Adrenal gland (tissue), 12 donors: ENCODE data around the gene GPC3. TPM values are rescaled to one million over a fixed set of nuclear protein-coding genes. Genes with fewer than 3 reads are reported as not detected.

Experiments used
- DNase-seq, 7 donors: peaks; one replicate each; pipeline ENCODE4 v3.0.0-alpha.2; 2019 to 2020
- H3K27ac ChIP-seq, 5 donors: fragments of 200-600 bp; sonication (generic) in 4 of 5; 1 replicate in 3 of 5; 2 replicates in 2 of 5; pipeline versions ENCODE4 v1.5.1 to v1.8.0; 2016 to 2020; ENCODE audit warnings: mild to moderate bottlenecking in 1 of 5
- H3K27me3 ChIP-seq: fragments of 200-600 bp; 2 replicates; pipeline ENCODE4 v1.8.0; 2021
- H3K36me3 ChIP-seq, 2 donors: fragments of 200-600 bp; replicated peaks in 1 of 2; 1 replicate in 1 of 2; 2 replicates in 1 of 2; pipeline versions ENCODE4 v1.5.1 to v1.8.0; 2018 to 2022
- H3K4me1 ChIP-seq, 2 donors: fragments of 200-600 bp; replicated peaks in 1 of 2; 1 replicate in 1 of 2; 2 replicates in 1 of 2; pipeline versions ENCODE4 v1.5.1 to v1.8.0; 2018 to 2021
- H3K4me3 ChIP-seq, 4 donors: fragments of 200-600 bp; sonication (generic) in 3 of 4; one replicate each; pipeline ENCODE4 v1.5.1; 2016 to 2018
- H3K9me3 ChIP-seq, 3 donors: fragments of 200-600 bp; sonication (generic) in 1 of 3; replicated peaks in 1 of 3; 1 replicate in 2 of 3; 2 replicates in 1 of 3; pipeline versions ENCODE4 v1.5.1 to v1.8.0; 2016 to 2021
- CTCF ChIP-seq, 6 experiments: fragments of 450-650 bp in 4 of 6; fragments of 200-600 bp in 2 of 6; sonication (generic) in 1 of 6; IDR thresholded peaks; 1 replicate in 5 of 6; 2 replicates in 1 of 6; pipeline versions ENCODE4 v1.5.1 to v1.8.0; 2016 to 2021; ENCODE audit warnings: antibody characterized with exemption in 6 of 6, mild to moderate bottlenecking in 2 of 6, moderate library complexity in 1 of 6
- POLR2A ChIP-seq, 2 donors: fragments of 450-650 bp; IDR thresholded peaks; one replicate each; pipeline ENCODE4 v1.6.1; 2017; ENCODE audit warnings: antibody characterized with exemption in 2 of 2, mild to moderate bottlenecking in 2 of 2, moderate library complexity in 1 of 2
- WGBS, 4 donors: extraction: QIAGEN DNeasy Blood & Tissue Kit in 2 of 4; methylation state at CpG; one replicate each; pipeline versions ENCODE4 v1.1.5 to v1.1.7; 2013 to 2017; 5-methylcytosine and 5-hydroxymethylcytosine counted together
- intact Hi-C, 2 donors: fragments of 100-400 bp; cut with DNase I; formaldehyde crosslinking; loops; one replicate each; pipeline versions ENCODE4 v1.14.1 to v1.15.0; 2022 to 2023
- polyA plus RNA-seq, 3 donors: library from polyadenylated mRNA; stranded (reverse); fragments of 200-250 nt in 2 of 3; fragments of 350-450 nt in 1 of 3; fragmentation: Illumina TruSeq in 1 of 3; extraction: RNeasy Lipid Tissue Mini Kit (QIAGEN cat#74804) in 1 of 3; gene quantifications; one replicate each; pipeline ENCODE4 v1.2.3, GENCODE V29; 2013 to 2014
- total RNA-seq, 9 donors: library from RNA; depleted of rRNA in 4 of 9; stranded (reverse); fragments of >200 nt in 4 of 9; fragments of 120-200 nt in 1 of 9; fragmentation: NEBNext Ultra II Directional in 1 of 9; extraction: Animal tissue kit (Norgen Biotek cat#: 25700) in 1 of 9; gene quantifications; one replicate each; pipeline versions ENCODE4 v1.1.0 to v1.2.4, GENCODE V29; 2013 to 2023
- donor health status: healthy with polysubstance abuse.
- donor health status: Bipolar disorder and iron deficiency.
- donor health status: DM: yes; HTN: yes; CAD: no.
- donor health status: DM: no; HTN: no; CAD: no.
- donor health status: DM: no; HTN: no; CAD: no.
- donor health status: DM: yes; HTN: yes; CAD: no.

The GPC3 gene
- total and polyA plus RNA-seq, 12 donors: 3.5 to 56.7 (median 20.9) TPM

GRCh38 chrX:133924548-133924947 lies 60.8 kb downstream of the GPC3 start:
- no peaks in the 10 kb centered on the region for H3K9me3 ChIP-seq
- DNase-seq: no peak
- peaks cover 17% of the 10 kb centered on the region for H3K27me3 ChIP-seq
- no peaks in the 10 kb centered on the region for H3K36me3 ChIP-seq
- TF ChIP-seq POLR2A (IDR thresholded peaks at IDR 0.05) (no peak), CTCF (IDR thresholded peaks at IDR 0.05) (no peak)
- no peak overlapping the region for H3K27ac ChIP-seq
- no peak overlapping the region for H3K4me3 ChIP-seq
- intact Hi-C loops: no loop called here
- WGBS, 4 donors: 55 to 72% (median 63%) methylated on average over 4 of the region's 4 CpGs
- no peaks in the 10 kb centered on the region for H3K4me1 ChIP-seq

- peaks cover 19% of the 10 kb centered on the region for H3K27me3 ChIP-seq
- intact Hi-C loops: no loop called here
- no peak overlapping the region for H3K4me3 ChIP-seq
- H3K4me1 ChIP-seq: no peaks in the 10 kb centered on the region
- WGBS, 4 donors: 48 to 65% (median 62%) methylated on average over 3 of the region's 3 CpGs
- TF ChIP-seq POLR2A (IDR thresholded peaks at IDR 0.05): no peak
- TF ChIP-seq CTCF (IDR thresholded peaks at IDR 0.05): no peak
- no peak for DNase-seq
- H3K36me3 ChIP-seq: no peaks in the 10 kb centered on the region
- no peak overlapping the region for H3K27ac ChIP-seq
- H3K9me3 ChIP-seq: no peaks in the 10 kb centered on the region
Measured at GRCh38 chrX:133923548-133923947, 61.8 kb downstream of the GPC3 start.

- no peak overlapping the region for H3K4me3 ChIP-seq
Measured at GRCh38 chrX:133923113-133923512, 62.3 kb downstream of the GPC3 start.

GRCh38 chrX:133922390-133922771 lies 63.0 kb downstream of the GPC3 start:
- Histone ChIP-seq H3K27me3 (peaks cover 19% of the 10 kb centered on the region), H3K9me3 (no peaks in the 10 kb centered on the region), H3K27ac (no peak overlapping the region), H3K4me3 (no peak overlapping the region), H3K36me3 (no peaks in the 10 kb centered on the region), H3K4me1 (no peaks in the 10 kb centered on the region)
- 42 to 62% (median 53%) methylated on average over 2 of the region's 2 CpGs for WGBS, 4 donors
- TF ChIP-seq CTCF (IDR thresholded peaks at IDR 0.05): no peak
- no peak for TF ChIP-seq POLR2A (IDR thresholded peaks at IDR 0.05)
- DNase-seq: no peak
- intact Hi-C loops: no loop called here

More at GRCh38 chrX:133923113-133923512, 62.3 kb downstream of the GPC3 start:
- no peak for TF ChIP-seq POLR2A (IDR thresholded peaks at IDR 0.05)
- TF ChIP-seq CTCF (IDR thresholded peaks at IDR 0.05): no peak
- no peaks in the 10 kb centered on the region for H3K9me3 ChIP-seq
- peak overlapping the region in 1 of 5 donors; percentile 6 for H3K27ac ChIP-seq
- intact Hi-C loops: no loop called here
- DNase-seq: no peak
- H3K4me1 ChIP-seq: no peaks in the 10 kb centered on the region
- no peaks in the 10 kb centered on the region for H3K36me3 ChIP-seq
- WGBS, 4 donors: 45 to 61% (median 55%) methylated on average over 5 of the region's 5 CpGs
- peaks cover 19% of the 10 kb centered on the region for H3K27me3 ChIP-seq
